Small intestine (tissue), 4 donors: ENCODE measurements around the gene SUMF1. TPM values are rescaled to one million over a fixed set of nuclear protein-coding genes. Genes with fewer than 3 reads are reported as not detected.

Experiments
- polyA plus RNA-seq, 4 donors: library from polyadenylated mRNA; stranded (reverse) in 3 of 4; unstranded in 1 of 4; fragments of 200-250 nt in 3 of 4; fragments of 120-200 nt in 1 of 4; gene quantifications; one replicate each; pipeline versions ENCODE4 v1.2.1 to v1.2.3, GENCODE V29; 2013
- donor health status: healthy with polysubstance abuse.
- donor health status: Bipolar disorder and iron deficiency.
- donor health status: healthy.

SUMF1 gene
- polyA plus RNA-seq, 4 donors: 3.8 to 39.0 (median 14.4) TPM

Other genes with a start within 250 kb of the SUMF1 start
- gene SETMAR, start 163.9 kb downstream of the SUMF1 start, polyA plus RNA-seq: 10 to 100 TPM in 3 of 4 donors, 1 to 10 TPM in 1; 5.9 to 16.7 (median 12.7) TPM
- 10 to 100 TPM in 1 of 4 donors, 1 to 10 TPM in 2, under 1 TPM in 1; 0.89 to 13.8 (median 5.1) TPM for gene ITPR1, start 26.1 kb upstream of the SUMF1 start, polyA plus RNA-seq